A204.1 (cell line): ENCODE data around the gene FAM110A.
"Not testable (repeated sequence)": the region's sequence is repeated elsewhere in the genome, so short reads cannot be mapped to it uniquely, and the experiment has no call there.

Experiments
- FAIRE-seq: peaks from 2 replicates; lab custom pipeline; 2012; peaks lifted over from hg19 to GRCh38; lab: Jason Lieb, UNC

The FAM110A gene

GRCh38 chr20:833450-834150, at the start of gene FAM110A:
Gene FAM110A, plus strand, starts transcription at chr20:833715. Its CDS starts 11,090 bp downstream, at chr20:844805.
- peak; percentile 73 for FAIRE-seq

GRCh38 chr20:787825-788224, 45.7 kb upstream of the FAM110A start:
- FAIRE-seq = no peak

GRCh38 chr20:791056-791455, 42.5 kb upstream of the FAM110A start:
- FAIRE-seq = no peak

GRCh38 chr20:792248-792647, 41.3 kb upstream of the FAM110A start:
- FAIRE-seq = no peak

GRCh38 chr20:796921-797320, 36.6 kb upstream of the FAM110A start:
- FAIRE-seq = no peak

- FAIRE-seq = not testable (repeated sequence)
Observed at GRCh38 chr20:798746-799145, 34.8 kb upstream of the FAM110A start.

GRCh38 chr20:800026-800425, 33.5 kb upstream of the FAM110A start:
- FAIRE-seq = not testable (repeated sequence)

- no peak for FAIRE-seq
Observed at GRCh38 chr20:801678-802077, 31.8 kb upstream of the FAM110A start.

- peak; percentile 96 for FAIRE-seq
Observed at GRCh38 chr20:805713-806112, 27.8 kb upstream of the FAM110A start.

GRCh38 chr20:811776-812434, 21.6 kb upstream of the FAM110A start:
- not testable (repeated sequence) for FAIRE-seq

GRCh38 chr20:812435-812814, 21.1 kb upstream of the FAM110A start:
- not testable (repeated sequence) for FAIRE-seq

- no peak for FAIRE-seq
Observed at GRCh38 chr20:813390-813789, 20.1 kb upstream of the FAM110A start.

- no peak for FAIRE-seq
Observed at GRCh38 chr20:815226-815625, 18.3 kb upstream of the FAM110A start.

- no peak for FAIRE-seq
Observed at GRCh38 chr20:815914-816606, 17.5 kb upstream of the FAM110A start.

GRCh38 chr20:818001-818664, 15.4 kb upstream of the FAM110A start:
- FAIRE-seq = no peak

- no peak for FAIRE-seq
Observed at GRCh38 chr20:819680-820322, 13.7 kb upstream of the FAM110A start.

GRCh38 chr20:820323-820953, 13.1 kb upstream of the FAM110A start:
- no peak for FAIRE-seq

- no peak for FAIRE-seq
Observed at GRCh38 chr20:821046-821730, 12.3 kb upstream of the FAM110A start.

GRCh38 chr20:821731-822065, 11.8 kb upstream of the FAM110A start:
- FAIRE-seq = no peak

- no peak for FAIRE-seq
Observed at GRCh38 chr20:822651-823573, 10.6 kb upstream of the FAM110A start.
